Adipocyte (in vitro differentiated cells): ENCODE measurements around the gene ZNF853.

Source experiments
- DNase-seq: peaks from one replicate; pipeline ENCODE4 v3.0.0-alpha.2; 2015; ENCODE audit warnings: low read depth
- H3K27me3 ChIP-seq: replicated peaks from 2 replicates; pipeline ENCODE4 v1.7.0; 2013; ENCODE audit warnings: mild to moderate bottlenecking, low read length, moderate library complexity; ENCODE audit not compliant: control insufficient read depth, insufficient read depth
- H3K36me3 ChIP-seq: 2 replicates; pipeline ENCODE4 v1.7.0; 2013; ENCODE audit warnings: low read length, mild to moderate bottlenecking, moderate library complexity; ENCODE audit not compliant: control insufficient read depth, insufficient read depth, severe bottlenecking
- H3K4me1 ChIP-seq: 2 replicates; pipeline ENCODE4 v1.7.0; 2013; ENCODE audit warnings: mild to moderate bottlenecking, low read length, moderate library complexity; ENCODE audit not compliant: control insufficient read depth, insufficient read depth
- H3K4me3 ChIP-seq: 2 replicates; pipeline ENCODE4 v1.7.0; 2013; ENCODE audit warnings: mild to moderate bottlenecking, low read length, moderate library complexity
- H3K9ac ChIP-seq: 2 replicates; pipeline ENCODE4 v1.7.0; 2013; ENCODE audit warnings: mild to moderate bottlenecking, low read length, moderate library complexity
- H3K9me3 ChIP-seq: 2 replicates; pipeline ENCODE4 v1.7.0; 2013; ENCODE audit warnings: mild to moderate bottlenecking, low read length, moderate library complexity; ENCODE audit not compliant: control insufficient read depth

Gene ZNF853

GRCh38 chr7:6648066-6648814 is 32.8 kb downstream of the ZNF853 start:
- no peak overlapping the region for H3K9ac ChIP-seq
- H3K9me3 ChIP-seq: no peaks in the 10 kb centered on the region
- no peaks in the 10 kb centered on the region for H3K27me3 ChIP-seq
- no peak for DNase-seq
- peaks cover 51% of the 10 kb centered on the region for H3K36me3 ChIP-seq
- no peaks in the 10 kb centered on the region for H3K4me1 ChIP-seq
- no peak overlapping the region for H3K4me3 ChIP-seq

- no peaks in the 10 kb centered on the region for H3K9me3 ChIP-seq
- H3K27me3 ChIP-seq: no peaks in the 10 kb centered on the region
- H3K4me3 ChIP-seq: no peak overlapping the region
- no peak for DNase-seq
- H3K9ac ChIP-seq: no peak overlapping the region
- H3K4me1 ChIP-seq: no peaks in the 10 kb centered on the region
- H3K36me3 ChIP-seq: peaks cover 45% of the 10 kb centered on the region
These were observed 33.4 kb downstream of the ZNF853 start for GRCh38 chr7:6648815-6649104.

GRCh38 chr7:6649241-6649961 is 34.0 kb downstream of the ZNF853 start:
- no peak overlapping the region for H3K4me3 ChIP-seq
- no peaks in the 10 kb centered on the region for H3K27me3 ChIP-seq
- H3K4me1 ChIP-seq: no peaks in the 10 kb centered on the region
- no peak for DNase-seq
- H3K9me3 ChIP-seq: no peaks in the 10 kb centered on the region
- H3K9ac ChIP-seq: no peak overlapping the region
- peaks cover 39% of the 10 kb centered on the region for H3K36me3 ChIP-seq

- no peak for DNase-seq
- no peaks in the 10 kb centered on the region for H3K4me1 ChIP-seq
- no peaks in the 10 kb centered on the region for H3K9me3 ChIP-seq
- H3K36me3 ChIP-seq: peaks cover 39% of the 10 kb centered on the region
- no peak overlapping the region for H3K4me3 ChIP-seq
- no peak overlapping the region for H3K9ac ChIP-seq
- H3K27me3 ChIP-seq: no peaks in the 10 kb centered on the region
These were observed 34.7 kb downstream of the ZNF853 start for GRCh38 chr7:6650086-6650485.

- H3K4me1 ChIP-seq: no peaks in the 10 kb centered on the region
- H3K27me3 ChIP-seq: no peaks in the 10 kb centered on the region
- H3K9me3 ChIP-seq: no peaks in the 10 kb centered on the region
- no peak overlapping the region for H3K9ac ChIP-seq
- peaks cover 38% of the 10 kb centered on the region for H3K36me3 ChIP-seq
- no peak overlapping the region for H3K4me3 ChIP-seq
- no peak for DNase-seq
These were observed 35.2 kb downstream of the ZNF853 start for GRCh38 chr7:6650521-6651011.

GRCh38 chr7:6651851-6652445 is 36.5 kb downstream of the ZNF853 start:
- H3K9me3 ChIP-seq: no peaks in the 10 kb centered on the region
- H3K4me3 ChIP-seq: no peak overlapping the region
- peaks cover 29% of the 10 kb centered on the region for H3K36me3 ChIP-seq
- no peak overlapping the region for H3K9ac ChIP-seq
- no peaks in the 10 kb centered on the region for H3K27me3 ChIP-seq
- no peak for DNase-seq
- no peaks in the 10 kb centered on the region for H3K4me1 ChIP-seq

- no peak for DNase-seq
- no peaks in the 10 kb centered on the region for H3K9me3 ChIP-seq
- H3K4me1 ChIP-seq: no peaks in the 10 kb centered on the region
- H3K27me3 ChIP-seq: no peaks in the 10 kb centered on the region
- H3K4me3 ChIP-seq: no peak overlapping the region
- H3K36me3 ChIP-seq: peaks cover 25% of the 10 kb centered on the region
- H3K9ac ChIP-seq: no peak overlapping the region
These were observed 37.1 kb downstream of the ZNF853 start for GRCh38 chr7:6652446-6653011.

GRCh38 chr7:6653071-6654003 is 37.9 kb downstream of the ZNF853 start:
- H3K4me1 ChIP-seq: no peaks in the 10 kb centered on the region
- peaks cover 21% of the 10 kb centered on the region for H3K36me3 ChIP-seq
- no peaks in the 10 kb centered on the region for H3K27me3 ChIP-seq
- H3K9me3 ChIP-seq: no peaks in the 10 kb centered on the region
- no peak overlapping the region for H3K4me3 ChIP-seq
- no peak overlapping the region for H3K9ac ChIP-seq
- no peak for DNase-seq

- Histone ChIP-seq H3K36me3 (peaks cover 19% of the 10 kb centered on the region), H3K9me3 (peaks cover 3% of the 10 kb centered on the region)
- no peak for DNase-seq
These were observed 38.9 kb downstream of the ZNF853 start for GRCh38 chr7:6654113-6654841.

GRCh38 chr7:6654842-6655610 is 39.6 kb downstream of the ZNF853 start:
- H3K27me3 ChIP-seq: no peaks in the 10 kb centered on the region
- H3K9ac ChIP-seq: no peak overlapping the region
- no peaks in the 10 kb centered on the region for H3K4me1 ChIP-seq
- DNase-seq: no peak
- peaks cover 18% of the 10 kb centered on the region for H3K36me3 ChIP-seq
- peaks cover 3% of the 10 kb centered on the region for H3K9me3 ChIP-seq
- H3K4me3 ChIP-seq: no peak overlapping the region

More at GRCh38 chr7:6654113-6654841, 38.9 kb downstream of the ZNF853 start:
- Histone ChIP-seq H3K4me1 (no peaks in the 10 kb centered on the region), H3K9ac (no peak overlapping the region), H3K4me3 (no peak overlapping the region), H3K27me3 (no peaks in the 10 kb centered on the region)
